Measurements from ENCODE around the gene MARK3. TPM values are rescaled to one million over a fixed set of nuclear protein-coding genes. Genes with fewer than 3 reads are reported as not detected.
"Not testable (repeated sequence)": the region's sequence is repeated elsewhere in the genome, so short reads cannot be mapped to it uniquely, and the experiment has no call there.

Gene MARK3
- total RNA-seq, 1 donor from 2014 or later: 74.9 TPM

DNA sequence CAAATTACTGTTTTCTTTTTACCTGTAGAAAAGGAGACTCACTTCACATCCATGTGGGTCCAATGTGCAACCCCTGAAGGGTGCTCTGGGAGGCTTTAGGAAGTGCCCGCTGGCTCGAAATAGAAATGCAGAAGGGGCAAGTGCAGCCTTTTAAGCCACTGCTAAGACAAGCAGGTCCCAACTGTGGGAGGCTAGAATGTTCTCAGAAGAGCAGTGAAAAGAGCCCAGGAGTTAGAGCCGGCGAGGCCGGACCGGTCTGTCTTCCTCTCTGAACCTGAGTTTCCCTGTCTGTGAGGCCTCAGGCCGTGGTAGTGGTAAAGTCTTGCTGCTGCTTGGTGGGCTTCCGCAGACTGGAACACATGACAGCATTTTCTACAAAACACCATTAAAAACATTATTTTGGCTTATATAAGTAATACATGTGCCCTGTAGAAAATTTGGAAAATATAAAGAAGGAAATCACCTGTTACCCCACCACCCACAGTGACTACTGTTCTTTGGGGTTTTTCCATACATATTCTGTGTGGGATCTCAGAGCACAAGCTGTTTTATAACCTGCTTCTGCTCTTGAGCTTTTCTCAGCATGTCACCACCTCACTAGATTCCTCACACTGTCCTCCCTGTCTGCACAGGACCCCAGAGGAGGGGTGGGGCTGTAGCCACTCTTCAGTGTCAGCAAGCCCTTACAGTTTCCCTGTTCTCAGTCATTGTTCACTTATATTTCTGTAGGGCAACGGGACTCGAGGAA lies 131.4 kb downstream of the MARK3 start:
- no peak for DNase-seq

DNA sequence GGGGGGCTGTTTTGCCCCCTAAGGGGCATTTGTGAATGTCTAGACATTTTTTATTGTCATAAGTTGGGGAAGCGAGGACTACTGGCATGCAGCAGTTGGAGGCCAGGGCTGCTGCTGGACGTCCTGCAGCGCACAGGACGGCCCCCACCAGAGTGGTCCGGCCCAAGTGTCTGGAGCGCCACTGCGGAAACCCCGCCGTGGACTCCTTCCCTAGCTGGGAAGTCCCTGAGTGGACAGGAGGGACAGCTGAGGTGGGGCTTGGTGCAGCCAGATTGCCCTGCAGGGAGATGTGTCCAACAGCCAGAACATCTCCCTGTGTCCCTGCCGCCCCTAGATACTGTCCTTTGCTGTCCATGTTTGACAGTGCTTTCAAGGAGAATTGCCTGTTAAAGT lies 132.0 kb downstream of the MARK3 start:
- no peak for DNase-seq

GRCh38 chr14:103517721-103518421 lies 132.7 kb downstream of the MARK3 start:
- DNase-seq: no peak

DNA sequence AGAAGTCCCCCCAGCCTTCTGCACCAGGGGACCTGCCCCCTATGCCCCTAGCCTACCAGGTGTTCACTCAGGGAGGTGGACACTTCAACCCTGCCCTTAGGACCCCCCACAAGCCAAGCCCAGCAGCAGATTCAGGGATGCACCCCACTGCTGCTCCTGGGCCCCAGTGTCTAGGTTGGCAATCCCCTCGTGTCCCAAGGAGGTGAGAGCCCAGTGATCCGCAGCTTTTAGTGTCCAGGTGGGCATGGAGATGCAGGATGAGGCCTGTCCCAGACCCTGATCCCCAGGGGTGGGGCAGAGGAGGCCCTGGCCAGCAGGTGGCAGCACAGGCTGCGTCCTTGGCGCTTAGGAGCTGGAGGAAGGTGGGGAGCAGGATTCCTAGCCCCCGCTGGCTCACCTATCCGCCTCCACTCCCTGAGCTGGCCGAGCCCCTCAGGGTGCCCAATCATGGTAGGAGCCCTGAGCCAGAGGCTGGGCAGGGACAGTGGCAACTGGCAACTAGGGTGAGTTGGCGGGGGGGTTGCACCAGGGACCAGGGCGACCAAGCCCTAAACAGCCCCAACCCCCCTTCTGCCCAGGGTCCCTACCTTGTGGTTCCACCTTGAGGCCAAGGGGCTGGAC lies 133.3 kb downstream of the MARK3 start:
- DNase-seq: peak; percentile 69

DNA sequence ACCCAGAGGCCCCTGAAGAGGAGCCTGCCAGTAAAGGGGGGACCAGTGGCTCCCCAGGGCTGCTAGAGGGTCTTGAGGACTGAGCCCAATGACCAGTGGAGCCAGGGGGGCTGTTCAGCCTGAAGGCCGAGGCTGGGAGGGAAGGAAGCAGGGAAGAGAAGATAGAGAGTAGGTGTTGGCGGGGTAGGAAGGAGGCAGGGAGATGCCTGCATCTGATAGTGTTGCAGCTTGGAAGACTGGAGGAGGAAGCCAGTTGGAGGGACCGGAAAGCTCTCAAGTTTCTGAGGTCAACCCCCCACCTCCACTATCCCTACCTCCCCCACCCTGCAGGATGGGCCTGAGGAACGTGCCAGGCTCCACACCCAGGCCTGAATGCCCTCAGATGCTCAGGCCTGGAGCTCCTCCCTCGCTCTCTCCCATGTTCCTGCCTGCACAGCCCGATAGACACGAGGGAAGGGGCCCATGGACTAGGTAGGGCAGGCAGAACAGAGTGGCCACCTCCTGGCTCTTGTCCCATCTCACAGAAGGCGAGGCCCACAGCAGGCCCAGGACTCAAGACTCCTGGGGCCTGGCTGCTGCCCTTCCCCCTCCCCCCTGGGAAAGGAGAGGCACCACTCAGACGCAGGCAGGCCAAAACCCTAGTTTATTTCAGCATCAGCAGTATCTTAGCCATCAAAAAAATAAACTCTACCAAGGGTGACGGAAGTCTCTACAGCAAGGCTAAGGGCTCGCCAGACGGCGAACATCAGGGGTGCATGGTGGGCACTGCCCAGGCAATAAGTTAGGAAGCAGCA lies 134.0 kb downstream of the MARK3 start:
- no peak for DNase-seq

- no peak for DNase-seq
These were observed 134.6 kb downstream of the MARK3 start for GRCh38 chr14:103519837-103520212.

GRCh38 chr14:103520269-103520656 lies 135.0 kb downstream of the MARK3 start:
- DNase-seq: no peak

DNA sequence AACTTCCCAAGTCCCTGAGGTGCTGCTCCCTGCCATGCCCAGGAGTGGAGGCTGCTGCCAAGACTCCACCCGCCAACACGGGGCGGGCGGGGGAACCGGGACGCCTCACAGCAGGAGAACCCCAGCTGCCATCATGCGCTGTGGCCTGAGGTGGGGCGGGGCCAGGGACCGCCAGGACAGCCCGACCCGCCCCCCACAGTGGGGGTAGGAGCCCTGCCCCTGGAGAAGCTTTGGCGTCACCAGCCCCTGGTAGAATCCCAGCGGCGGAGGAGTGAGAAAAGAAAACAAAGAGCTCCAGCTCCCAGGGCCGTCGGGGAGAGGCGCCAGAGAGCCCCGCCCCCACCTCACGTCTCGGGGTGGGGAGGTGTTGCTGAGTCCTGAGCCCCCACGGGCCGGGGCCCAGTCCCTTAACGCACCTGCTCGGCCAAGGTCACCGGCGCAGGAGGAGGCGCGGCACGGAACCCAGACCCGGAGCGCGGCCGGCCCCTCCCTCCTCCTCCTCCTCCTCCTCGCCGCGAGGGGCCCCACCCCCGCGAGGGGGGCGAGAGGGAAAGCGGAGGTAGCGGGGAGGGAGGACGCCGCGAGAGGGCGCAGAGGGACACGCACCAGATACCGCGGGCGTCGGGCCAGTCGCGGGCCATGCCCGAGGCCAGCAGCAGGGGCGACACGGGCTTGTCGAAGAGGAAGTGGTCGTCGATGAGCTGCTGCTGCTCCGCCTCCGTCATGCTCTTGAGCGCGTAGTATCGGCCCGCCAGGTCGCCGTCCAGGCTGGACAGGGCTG lies 135.6 kb downstream of the MARK3 start:
- peak; percentile 57 for DNase-seq

DNA sequence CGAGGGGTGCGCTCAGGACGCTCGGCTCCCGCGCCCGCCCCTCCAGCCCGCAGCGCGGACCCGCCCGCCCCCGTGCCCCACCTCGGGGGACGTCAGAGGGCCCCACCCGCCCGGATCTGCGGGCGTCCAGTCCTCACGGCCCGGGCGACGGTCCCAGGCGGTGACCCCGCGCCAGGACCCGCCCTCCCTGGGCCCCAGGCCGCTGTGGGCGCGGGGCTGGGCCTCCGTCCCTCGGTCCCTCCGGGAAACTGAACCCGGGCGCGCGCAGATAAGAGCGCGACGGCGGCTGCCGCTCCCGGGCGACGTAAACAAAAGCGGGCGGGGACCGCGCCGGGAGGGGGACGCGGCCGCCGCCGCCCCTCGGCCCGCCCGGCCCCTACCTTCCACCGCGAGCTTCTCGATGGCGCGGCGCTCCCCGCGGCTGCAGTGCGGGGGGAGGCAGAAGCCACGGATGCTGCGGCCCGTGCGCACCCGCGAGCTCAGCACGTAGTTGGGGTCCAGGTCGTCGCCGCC lies 136.3 kb downstream of the MARK3 start:
- no peak for DNase-seq

- no peak for DNase-seq
These were observed 136.8 kb downstream of the MARK3 start for GRCh38 chr14:103521951-103522563.

DNA sequence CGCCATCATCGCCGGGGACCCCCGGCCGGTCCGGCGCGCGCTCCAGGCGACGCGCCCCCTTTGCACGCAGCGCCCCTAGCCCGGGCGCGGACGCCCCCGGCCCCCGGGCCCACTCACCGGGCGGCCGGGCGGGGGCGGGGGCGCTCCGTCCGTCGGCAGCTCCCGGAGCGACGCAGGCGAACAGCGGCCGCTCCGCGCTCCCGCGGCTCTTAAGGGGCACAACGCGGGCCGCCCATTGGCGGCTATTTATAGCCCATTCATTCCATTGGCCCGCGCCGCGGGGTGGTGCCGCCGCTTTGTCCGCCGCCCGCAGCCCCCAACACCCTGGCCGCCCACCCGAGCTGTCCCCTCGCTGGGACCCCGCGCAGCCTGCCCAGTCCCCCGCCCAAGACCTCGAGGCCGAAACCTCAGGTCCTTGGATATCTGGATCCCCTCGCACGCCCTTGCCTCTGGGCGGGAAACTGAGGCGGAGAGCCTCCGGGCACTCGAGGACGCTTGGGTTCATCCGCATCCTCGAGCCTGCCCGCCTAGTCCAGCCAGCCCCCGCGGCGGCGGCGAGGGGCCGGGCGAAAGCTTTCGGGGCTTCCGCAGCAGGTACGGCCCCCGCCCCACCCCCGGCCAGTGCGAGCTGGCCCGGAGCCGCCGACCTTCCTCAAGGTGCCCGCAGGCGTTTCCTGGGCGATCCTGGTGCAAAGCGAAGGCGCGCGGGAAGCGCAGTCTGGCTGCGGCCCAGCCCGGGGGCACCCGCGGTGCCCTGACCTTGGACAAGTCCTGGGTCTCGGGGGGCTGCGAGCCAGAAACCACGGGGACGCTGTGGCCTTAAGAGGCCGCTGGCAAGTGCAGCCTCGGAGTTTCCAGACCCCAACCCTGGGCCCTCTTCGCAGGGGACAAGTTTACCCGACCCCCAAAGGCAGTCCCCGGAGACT lies 137.7 kb downstream of the MARK3 start, which contains the start of gene CKB:
CKB (minus strand) TSS at position 182 of the 926 bp plus-strand sequence. CDS start 337 bp downstream, outside the sequence.
- peak; percentile 57 for DNase-seq

- DNase-seq: no peak
These were observed 138.3 kb downstream of the MARK3 start for GRCh38 chr14:103523575-103523954.

DNA sequence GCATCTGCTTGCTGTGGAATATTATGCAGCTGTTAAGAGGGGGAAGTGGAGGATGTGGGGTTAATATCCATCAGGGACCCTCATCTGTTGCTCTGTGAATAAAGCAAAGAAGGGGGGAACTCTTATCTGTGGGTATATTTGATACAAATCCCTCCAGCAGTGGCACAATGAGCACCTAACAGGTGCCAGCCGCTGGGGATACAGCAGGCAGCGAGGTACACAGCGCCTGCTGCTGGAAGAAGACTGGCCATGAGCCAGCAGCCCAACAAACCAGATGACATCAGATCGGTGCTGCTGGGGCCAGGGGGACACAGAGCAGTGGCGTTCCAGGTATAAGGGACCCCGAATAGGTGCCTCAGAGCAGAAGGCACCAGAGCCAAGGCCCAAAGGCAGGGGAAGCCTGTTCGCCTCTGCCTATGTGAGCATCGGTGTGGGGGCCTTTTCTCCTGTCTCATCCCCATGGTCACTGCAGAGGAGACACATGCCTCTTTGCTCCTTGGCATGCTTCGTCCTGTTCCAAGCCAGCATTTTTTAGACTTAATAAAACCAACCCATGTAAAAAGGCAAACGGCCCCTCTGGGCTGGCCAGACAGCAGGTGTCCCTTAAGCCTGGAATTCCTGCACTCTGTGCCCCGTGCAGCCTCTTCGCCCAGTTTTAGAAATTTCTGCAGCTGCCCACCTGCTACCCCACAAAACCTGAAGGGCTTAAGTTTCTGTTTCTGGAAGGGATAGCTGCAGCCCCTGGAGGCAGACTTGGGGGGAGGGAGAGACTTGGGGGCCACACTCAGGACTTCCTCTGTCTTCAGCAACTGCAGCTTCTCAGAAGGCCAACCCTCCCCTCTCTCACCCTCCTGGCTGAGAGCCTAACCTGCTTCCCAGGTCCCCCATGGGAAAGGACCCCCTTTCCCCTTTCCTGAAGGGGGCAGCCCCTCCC lies 139.1 kb downstream of the MARK3 start:
- no peak for DNase-seq

DNA sequence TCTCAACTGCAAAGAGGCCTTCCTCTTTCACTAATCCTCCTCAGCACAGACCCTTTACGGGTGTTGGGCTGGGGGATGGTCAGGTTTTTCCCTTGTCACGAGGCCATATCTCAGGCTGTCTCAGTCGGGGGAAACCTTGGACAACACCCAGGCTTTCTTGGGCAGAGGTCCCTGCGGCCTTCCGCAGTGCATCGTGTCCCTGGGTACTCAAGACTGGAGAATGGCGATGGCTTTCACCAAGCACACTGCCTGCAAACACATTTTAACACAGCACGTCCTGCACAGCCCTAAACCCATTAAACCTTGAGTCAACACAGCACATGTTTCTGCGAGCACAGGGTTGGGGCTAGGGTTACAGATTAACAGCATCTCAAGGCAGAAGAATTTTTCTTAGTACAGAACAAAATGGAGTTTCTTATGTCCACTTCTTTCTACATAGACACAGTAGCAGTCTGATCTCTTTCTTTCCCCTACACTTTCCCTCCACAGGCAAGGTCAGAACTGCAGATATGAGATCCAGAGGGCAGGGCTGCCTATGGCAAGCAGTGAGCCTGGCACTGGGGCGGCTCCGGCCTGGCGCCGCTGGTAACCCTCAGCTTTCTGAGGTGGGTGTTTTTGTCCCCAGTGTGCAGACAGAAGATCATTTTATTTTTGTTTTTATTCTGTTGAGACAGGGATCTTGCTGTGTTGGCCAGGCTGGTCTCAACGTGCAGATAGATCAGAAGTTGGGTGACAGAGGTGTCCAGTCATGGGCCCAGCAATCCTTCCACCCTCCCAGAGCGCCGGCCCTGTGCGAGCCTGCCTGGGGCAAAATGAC lies 140.4 kb downstream of the MARK3 start:
- not testable (repeated sequence) for DNase-seq

GRCh38 chr14:103526247-103526913 lies 141.2 kb downstream of the MARK3 start:
- no peak for DNase-seq

DNA sequence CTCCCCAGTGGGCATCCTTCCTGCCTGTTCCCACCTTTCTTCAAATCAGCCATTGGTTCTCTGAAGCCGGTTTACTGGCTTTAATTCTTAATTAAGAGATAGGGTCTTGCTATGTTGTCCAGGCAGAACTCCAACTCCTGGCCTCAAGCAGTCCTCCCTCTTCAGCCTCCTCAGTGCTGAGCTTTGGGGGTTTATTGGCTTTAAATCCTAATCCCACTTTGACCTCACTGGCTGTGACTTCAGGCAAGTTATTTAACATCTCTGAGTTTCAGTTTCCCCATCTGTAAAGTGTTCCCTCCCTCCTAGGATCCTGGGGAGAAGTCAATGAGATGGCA lies 141.7 kb downstream of the MARK3 start:
- no peak for DNase-seq

GRCh38 chr14:103527408-103528145 lies 142.4 kb downstream of the MARK3 start:
- DNase-seq: no peak
